ENCODE results near the gene OGFR.

OGFR gene

DNA sequence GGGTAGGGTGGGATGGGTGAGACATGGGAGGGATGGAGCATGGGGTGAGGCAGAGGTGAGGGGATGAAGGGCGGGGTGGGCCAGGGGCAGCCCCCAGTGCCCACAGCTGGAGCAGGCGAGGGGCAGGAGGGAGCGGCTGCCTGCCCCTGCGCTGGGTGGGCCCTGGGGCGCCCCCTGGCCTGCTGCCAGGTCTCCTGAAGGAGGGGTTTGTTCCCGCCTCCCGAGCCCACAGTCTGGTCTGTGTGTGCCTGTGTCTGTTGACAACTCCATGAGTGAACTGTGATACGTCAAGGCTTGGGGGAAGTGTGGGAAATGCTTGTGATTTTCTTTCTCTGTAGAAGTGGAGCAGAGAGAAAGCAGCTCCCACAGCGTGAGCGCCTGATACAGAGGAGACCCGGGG is 19.2 kb upstream of the OGFR start:
- DNase-seq, result no peak

DNA sequence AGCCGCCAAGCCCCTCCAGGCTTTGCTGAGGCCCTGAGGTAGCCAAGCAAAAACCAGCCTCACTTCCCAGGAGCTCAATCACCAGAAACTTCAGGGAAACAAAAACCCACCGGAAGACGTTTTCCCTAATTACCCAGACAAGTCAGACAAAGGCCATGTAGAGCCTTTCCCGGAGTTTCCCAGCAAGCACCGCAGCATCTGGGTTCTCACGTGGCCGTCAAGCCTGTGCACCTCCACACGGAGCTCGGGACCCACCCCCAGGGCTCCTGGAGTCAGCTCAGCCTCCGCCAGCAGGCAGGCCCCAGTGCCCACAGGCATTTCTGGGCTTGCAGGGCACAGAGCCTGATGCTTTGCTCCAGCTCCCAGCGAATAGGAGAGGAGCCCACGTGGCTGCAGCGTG is 18.5 kb upstream of the OGFR start:
- DNase-seq, result no peak

DNA sequence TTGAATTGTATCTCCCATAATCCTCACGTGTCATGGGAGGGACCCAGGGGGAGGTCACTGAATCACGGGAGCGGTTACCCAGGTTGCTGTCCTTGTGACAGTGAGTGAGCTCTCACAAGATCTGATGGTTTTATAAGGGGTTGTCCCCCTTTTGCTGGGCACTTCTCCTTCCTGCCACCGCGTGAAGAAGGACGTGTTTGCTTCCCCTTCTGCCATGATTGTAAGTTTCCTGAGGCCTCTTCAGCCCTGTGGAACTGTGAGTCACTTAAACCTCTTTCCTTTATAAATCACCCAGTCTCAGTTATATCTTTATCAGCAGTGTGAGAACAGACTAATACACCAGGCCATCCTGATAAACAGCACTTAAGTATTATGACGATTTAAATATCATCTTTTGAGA is 17.3 kb upstream of the OGFR start:
- no peak for DNase-seq

DNA sequence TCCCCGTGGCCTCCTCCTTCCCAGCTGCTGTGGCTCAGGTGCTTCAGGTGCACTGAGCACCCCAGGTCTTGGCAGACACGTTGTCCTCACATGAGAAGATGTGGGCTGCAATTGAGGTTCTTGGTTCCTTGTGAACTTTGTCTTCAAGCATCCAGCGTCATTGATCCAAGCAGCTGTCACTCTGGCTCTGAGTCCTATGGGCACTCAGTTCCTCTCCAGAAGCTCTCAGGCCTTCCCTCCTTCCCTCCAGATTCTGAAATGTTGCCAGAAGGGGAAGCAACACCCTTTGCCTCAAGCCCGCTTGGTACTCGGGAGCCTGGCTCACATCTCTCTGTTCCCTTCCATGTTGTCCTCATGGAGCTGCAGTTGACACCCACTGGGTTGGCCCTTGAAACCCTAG is 16.8 kb upstream of the OGFR start:
- no peak for DNase-seq

DNA sequence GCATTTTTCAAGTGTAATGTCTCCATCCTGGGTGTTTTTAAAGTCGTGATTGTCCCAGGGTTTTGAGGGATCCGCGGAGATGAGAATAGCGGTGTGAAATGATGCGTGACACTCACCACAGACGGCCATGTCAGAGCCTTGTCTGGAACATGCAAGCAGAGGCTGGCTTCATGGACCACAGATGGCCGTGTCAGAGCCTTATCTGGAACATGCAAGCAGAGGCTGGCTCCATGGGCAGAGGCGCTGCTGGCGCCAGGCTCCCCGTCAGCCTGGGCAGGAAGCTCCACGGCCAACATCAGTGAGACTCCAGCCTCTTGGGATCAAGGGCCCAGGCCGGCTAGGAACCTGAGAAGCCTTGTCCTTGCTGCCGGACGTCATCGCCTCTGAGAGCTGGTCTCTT is 16.0 kb upstream of the OGFR start:
- no peak for DNase-seq

DNA sequence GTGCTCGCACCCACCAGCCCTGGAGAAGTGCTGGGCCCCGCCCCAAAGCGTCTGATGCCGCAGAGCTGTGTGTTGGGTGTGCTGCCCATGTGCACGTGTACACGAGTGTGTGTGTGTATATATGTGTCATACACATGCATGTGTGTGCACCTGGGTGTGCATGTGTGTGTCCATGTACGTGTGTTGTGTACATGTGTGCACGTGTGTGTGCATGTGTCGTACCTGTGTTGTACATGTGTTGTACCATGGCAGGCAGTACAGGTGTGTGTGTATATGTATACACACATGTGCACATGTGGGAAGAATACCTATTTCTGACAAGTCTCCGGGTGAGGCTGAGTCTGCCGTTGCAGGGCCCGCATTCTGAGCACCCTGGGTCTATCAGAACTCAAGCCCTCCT is 14.6 kb upstream of the OGFR start:
- no peak for DNase-seq

DNA sequence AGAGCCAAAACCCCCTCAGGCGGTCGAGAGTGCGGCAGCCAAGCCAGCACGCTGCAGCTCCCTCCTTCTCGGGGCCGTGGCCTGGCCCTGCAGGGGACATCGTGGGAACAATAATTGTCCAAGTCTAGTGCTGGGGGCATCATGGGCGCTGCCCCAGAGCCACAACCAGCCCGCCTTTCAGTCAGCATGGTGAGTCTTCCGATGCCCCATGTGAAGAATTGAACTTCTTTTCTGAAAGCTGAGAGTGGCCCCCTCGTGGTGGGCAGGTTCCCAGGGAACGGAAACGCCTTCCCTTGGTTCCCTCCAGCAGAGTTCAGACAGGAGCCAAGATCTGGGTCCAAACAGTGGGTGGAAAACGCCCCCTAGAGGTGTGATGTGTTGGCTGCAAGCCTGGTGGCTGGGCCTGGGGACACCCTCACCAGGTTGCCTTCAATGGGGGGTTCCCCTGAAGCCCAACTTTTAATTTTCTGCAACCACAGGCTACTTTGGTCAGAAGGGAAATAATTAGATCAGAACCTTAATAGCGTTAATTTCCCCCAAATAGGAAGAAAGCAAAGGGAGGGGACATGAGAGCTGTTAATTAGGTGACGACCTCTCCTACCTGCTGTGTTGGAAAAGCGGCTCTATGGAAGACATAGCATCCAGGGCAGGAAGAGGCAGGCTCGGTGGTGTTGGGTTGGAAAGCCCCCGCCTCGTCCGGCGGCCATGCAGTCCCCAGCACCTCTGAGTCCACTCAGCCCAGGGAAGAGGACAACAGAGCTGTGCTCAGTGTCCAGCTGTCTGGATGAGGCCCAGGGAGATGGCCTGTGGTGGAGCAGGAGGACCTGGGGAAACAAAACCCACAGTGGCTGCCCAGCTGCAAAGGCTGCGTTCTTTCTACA is 13.1 kb upstream of the OGFR start:
- DNase-seq, result peak; percentile 69

DNA sequence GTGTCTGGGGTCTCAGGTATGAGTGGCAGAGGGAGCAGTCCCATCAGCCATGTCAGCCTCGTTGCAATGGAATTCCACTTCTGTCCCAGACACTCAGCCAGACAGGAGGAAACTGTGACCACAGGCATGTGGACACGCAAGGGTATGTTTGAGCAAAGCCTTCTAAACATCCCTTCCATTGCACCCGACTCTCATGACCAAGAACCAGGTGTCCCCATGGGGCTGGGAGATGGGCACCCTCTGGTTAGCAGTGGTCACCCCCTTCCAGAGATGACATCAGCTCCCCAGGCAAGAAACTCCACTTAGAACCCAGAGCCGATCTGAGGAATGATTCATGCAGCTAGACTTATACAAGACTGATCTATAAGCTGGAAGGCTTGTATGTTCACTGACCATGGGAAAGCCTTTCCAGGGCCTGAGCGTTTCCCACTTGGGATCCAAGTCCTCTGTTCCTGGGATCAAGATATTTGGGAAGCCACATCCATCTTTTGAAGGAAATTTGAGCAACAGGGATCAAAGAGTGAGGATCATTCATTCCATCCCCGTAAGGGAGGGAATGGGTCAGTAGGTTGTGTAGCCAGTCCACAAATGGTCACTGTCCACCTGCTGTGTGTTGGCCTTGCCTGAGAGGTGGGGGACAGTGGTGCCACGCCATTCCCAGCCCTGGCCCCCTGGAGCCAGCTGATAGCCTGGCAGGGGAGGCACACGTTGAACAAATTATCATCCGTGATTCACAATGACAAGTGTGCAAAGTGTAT is 12.3 kb upstream of the OGFR start:
- DNase-seq, result no peak

DNA sequence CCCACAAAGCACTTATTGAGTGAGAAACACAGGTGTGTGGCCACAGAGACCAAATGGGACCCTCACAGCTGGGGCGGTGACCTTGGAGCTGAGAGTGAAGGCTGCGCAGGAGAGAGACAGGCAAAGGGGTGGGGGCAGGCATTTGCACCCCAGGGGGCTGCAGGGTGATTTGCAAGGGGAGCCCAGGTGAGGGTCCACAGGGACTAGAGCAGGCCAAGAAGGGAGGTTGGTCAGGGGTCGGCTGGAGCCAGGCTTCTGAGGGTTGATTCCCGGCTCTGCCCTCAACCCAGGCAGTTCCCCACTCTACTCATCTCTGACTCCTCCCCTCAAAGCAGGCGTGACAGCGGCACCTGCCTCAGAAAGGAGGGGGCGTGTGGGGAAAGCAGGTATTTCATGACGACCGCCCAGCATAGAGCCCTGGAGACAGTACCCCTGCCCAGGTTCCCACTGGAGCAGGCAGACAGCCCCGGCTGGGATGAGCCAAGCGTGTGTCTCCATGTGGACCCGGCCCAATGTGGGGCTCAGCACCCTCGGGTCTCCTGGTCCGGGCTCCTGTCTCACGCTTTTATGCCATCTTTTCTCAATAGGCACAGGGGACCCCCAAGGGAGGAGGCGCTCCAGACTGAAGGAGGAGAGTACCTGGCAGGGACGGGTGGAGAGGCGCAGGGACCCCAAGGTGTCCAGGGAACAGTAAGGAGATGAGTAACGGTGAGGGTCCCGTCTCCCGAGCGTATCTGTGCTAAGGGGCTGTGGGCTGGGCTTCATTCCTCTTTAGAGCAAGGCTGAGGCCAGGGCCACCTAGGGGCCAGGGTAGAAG is 11.5 kb upstream of the OGFR start:
- no peak for DNase-seq

DNA sequence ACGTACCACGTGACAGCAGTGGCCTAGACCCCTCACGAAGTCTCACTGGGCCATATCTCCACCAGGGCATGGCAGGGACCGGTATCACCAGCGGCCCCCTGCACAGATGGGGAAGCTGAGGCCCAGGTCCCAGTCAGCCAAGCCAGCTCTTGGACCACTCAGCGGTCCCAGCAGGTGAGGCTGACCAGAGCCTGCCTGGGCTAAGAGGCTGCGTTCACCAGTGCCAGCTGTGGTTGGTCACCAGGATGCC is 11.0 kb upstream of the OGFR start:
- no peak for DNase-seq

DNA sequence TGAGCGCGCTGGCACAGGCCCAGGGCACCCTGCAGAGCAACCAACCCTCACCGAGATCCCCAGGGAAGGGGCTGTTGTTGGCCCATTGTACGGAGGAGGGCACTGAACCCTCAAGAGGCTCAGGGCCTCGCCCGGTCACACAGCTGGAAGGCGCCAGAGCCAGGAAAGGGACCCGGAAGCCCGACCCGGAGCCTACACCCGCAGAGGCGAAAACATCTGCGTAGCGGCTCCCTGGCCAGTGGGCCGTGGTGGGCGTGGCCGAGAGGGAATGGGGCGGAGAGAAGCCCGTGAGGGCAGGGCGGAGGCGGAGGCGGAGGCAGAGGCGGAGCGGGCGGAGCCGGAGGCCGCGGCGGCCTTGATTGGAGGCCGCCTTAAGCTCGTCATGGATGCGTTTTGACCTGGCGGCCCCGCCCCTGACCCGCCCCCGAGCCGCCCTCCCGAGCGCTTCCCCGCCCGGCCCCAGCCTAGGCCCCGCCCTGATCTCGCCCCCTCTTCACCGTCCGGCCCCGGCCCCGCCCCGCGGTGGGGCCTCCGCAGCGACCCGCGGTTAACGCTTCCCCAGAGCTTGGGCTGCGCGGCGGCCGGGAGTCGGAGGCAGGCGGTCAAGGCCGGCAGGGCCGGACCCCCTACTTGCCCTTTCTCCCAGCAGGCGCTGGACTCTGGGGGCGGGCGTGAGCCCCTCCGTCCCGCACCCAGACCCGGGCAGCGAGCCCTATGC is 10.5 kb upstream of the OGFR start:
- DNase-seq, result peak; percentile 90

DNA sequence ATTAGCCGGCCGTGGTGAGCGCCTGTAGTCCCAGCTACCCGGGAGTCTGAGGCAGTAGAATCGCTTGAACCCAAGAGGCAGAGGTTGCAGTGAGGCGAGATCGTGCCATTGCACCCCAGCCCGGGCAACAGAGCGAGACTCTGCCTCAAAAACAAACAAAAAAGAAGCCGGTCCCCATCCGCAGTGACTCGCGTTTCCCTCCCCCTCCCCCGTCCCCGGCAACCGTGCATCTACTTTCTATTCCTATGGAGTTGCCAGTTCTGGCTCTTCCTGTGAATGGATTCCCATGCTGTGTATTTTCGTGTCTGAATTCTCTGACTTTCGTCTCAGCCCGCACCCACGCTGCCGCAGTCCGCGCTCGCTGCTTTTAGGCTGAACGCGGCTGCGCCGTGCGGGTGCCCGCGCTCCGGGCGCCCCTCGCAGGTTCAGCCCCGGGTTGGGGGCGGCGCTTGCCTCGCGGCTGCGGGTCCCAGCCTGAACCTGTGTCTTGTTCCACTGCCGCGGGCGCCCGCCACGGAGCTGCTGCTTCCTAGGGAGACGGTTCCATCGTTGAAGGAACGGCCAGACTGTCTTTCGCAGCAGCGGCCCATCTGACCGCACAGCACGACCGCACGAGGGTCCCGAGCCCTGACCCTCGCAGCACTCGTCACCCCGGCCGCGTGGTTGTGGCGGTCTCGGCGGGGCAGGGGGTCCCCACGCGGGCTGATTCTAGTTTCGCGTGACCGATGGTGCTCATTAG is 9.4 kb upstream of the OGFR start:
- peak; percentile 82 for DNase-seq

DNA sequence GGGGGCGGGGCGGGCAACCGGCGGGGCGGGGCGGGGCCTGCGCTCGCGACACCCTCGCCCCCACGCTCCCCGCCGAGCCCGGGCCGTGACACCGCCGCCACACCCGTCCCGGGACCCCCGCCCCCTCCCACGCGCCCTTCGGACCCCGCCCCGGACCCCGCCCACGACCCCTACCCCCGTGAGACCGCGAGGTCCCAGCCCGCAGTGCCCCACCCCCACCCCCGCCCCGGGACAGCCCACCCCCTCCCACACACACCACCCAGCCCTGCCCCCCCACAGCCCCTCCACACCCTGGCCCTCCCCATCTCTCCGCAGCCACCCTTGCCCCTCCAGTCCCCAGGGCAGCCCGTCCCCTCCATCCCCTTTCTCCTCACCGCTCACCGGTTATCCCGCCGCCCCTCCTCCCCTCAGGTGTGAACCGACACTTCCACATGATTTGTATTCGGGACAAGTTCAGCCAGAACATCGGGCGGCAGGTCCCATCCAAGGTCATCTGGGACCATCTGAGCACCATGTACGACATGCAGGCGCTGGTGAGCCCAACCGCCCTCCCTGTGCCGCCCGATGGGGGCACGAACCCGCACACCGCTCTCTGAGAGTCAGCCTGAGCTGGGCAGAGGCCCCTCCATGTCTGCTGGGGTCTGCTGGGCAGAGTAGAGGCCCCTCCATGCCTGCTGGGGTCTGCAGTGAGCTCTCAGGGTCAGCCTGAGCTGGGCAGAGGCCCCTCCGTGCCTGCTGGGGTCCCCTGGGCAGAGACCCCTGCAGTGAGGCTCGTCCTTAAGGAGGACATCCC is 7.7 kb upstream of the OGFR start:
- no peak for DNase-seq

DNA sequence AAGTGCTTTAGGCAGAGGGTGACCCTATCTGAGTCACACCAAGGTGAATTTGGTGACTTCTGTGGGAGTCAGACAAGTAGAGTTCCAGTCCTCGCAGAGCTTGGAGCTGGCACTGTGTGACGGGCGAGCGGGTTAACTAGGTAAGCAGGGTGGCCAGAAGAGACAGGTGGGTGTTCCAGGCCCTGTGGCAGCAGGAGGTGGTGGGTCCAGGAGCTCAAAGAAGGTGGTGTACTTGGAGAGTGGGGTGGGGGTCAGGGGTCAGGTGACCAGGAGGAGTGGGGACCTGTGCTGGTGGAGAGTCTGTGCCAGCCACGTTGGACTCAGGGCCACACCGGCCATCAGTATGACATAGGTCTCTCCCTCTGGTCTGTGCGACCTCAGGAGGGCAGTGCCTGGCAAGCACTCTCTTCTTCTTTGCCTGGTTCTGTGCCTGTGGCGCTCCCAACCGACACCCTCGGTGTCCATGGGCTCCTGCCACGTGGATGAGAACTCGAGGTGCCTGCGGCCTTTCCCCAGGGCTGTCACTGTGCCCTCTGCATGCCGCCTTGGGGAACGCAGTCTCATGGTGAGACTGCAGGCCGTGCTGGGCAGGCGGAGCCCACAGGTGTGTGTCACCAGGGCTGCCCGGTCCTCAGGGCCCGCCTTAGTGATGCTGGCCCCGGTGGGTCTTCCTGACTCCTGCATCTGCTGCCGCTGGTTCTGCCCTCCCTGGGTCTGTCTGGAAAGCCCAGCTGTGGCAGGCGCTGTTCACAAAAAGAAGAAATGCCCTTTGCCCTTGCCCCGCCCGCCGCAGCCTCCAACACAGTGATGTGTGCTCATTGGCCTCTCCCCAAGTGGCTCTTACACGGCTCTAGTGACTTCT is 6.7 kb upstream of the OGFR start:
- DNase-seq, result no peak

DNA sequence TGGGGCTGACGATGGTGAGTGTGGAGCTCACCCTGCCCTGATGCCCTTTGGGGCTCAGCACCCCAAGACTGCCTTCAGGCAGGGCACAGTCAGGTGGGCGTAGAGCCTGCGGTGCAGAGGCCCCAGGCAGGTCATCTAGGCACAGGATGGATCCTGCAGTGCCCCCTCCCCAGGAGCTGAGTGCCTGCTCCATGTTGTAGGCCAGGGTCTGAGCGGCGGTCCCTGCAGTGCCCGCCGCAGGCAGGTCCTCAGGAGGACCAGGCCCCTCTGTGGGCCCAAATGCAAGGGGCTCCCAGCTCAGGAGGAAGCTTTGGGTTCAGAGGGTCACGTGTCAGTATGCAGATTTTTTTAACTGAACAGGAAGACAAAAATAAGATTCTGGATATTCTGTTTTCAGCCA is 5.6 kb upstream of the OGFR start:
- no peak for DNase-seq

DNA sequence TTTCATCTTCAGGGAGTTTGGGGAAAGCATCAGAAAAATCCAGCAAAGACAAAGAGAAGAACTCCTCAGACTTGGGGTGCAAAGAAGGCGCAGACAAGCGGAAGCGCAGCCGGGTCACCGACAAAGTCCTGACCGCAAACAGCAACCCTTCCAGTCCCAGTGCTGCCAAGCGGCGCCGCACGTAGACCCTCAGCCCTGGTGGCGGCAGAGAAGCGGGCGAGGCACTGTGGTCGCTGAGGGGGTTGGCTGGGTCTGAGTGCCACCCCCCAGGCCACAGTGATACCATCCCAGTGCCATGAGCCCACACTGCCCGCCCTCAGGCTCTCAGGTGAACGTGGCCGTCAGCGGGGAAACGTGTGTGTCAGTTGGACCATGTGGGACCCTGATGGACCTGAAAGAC is 5.2 kb upstream of the OGFR start:
- DNase-seq, result no peak

DNA sequence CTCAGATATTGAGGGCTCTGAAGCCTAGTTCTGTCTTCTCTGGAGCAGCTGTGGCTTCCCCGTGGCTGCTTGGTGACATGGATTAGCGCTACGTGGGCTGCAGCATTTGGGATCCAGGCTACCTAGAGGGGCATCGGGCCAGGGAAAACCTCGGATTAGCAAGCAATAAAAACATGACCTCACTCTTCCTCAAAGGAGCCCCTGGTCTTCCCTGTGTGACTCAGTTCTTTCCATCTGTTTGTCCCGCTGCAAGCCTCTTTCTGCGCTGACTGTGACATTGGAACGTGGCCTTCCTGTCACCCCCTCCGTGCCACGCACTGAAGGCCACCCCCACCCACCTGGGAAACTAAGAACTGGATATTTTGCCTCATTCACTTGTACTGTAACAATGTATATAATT is 4.8 kb upstream of the OGFR start:
- DNase-seq, result no peak

DNA sequence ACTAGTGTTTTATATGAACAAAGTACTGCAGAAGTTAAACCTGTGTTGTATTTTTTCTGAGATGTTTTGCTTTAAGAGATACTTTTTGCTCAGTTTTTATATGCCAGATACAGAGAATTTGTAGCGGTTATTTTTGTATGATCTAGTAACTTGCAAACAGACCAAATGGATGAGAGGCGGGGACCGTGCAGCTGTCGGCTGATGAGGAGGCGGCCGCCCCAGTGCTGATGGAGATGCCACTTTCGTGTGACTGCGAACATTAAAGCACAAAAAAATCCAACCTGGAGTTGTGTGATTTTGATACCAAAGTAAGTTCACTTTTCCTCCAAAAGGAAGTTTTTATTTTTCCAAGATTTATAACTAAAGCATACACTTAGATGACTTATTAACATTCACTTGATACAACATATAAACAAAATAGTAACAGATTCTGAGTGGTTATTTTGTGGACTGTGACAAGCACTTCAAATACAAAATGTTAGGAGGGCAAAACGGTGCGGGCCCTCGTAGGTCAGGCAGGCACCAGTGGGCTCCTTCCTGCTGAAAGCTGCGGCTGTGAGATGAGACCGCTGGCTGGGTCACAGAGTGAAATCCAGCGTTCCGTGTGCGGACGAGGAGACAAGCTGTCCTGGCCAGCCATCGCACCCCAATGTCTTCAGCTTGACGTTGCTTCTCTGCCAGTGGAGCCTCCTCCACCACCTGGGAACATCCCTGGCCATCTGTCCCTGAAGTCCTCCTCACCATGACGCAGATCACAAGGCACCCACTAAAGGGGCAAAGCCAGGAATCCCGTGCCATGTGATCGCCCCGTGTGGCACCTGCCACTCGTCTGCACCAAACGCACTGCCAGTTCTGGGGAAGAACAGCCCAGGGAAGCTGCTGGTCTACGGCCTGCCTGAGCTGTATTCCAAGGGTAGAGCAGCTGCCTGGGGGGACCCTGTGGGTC is 4.0 kb upstream of the OGFR start:
- no peak for DNase-seq

DNA sequence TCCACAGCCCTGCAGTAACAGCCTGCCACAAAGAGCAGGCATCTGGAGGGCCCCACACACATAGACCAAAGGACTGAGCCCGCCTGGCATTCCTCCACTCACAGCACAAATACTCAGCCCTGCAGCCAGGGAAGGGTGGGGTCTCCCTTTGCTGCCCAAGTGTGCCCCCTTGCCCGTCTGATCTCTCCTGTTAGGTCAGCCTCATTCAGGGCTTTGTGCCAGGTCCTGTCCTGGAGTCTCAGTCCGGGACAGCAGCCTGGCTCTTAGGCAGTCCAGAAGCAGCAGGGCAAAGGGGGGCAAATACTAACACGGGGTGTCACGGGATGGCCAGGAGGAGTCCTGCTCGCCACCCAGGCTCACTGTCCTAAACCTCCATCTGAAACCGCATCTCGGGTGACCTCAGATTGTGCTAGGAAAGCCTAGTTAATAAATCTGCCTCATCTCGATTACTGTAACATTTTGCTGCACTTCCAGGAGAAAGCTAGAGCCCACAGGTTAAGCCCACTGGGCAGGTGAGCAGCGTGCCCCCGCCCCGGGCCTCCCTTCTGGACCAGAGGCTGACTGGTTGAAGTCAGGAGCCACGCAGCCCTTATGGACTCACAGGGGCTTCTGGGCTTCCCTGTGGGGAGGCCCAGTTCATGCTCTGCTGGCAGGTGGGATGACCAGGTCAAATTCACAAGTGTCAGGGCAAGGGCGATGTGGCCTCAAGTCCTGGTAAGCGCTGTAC is 3.2 kb upstream of the OGFR start:
- no peak for DNase-seq
